GM12864 (cell line): Measurements from ENCODE around the gene PRR36.
"Not testable (repeated sequence)": the region's sequence is repeated elsewhere in the genome, so short reads cannot be mapped to it uniquely, and the experiment has no call there.

Experiments used
- DNase-seq: peaks from one replicate; pipeline ENCODE4 v3.0.0-alpha.2; 2011; ENCODE audit warnings: low read depth
- H3K4me3 ChIP-seq: 2 replicates; pipeline ENCODE4 v1.5.1; 2011; ENCODE audit warnings: mild to moderate bottlenecking, low read depth, low read length, control low read depth
- CTCF ChIP-seq: IDR thresholded peaks from 2 replicates; pipeline ENCODE4 v1.5.1; 2011; ENCODE audit warnings: low read depth, mild to moderate bottlenecking, moderate library complexity, low read length, control low read depth, inconsistent platforms; ENCODE audit errors: missing control alignments

The PRR36 gene

GRCh38 chr19:7920519-7921301 lies 46.5 kb upstream of the PRR36 start:
- DNase-seq: peak; percentile 87
- H3K4me3 ChIP-seq: peak overlapping the region; percentile 80
- no peak for TF ChIP-seq CTCF

GRCh38 chr19:7919610-7920518 lies 45.7 kb upstream of the PRR36 start, which contains the start of gene SNAPC2:
Gene SNAPC2 (plus strand): TSS chr19:7920338. CDS start chr19:7920367, 29 bp downstream.
- peak within 1 kb of the TSS; percentile 80 for H3K4me3 ChIP-seq
- DNase-seq: peak; percentile 80
- no peak for TF ChIP-seq CTCF

DNA sequence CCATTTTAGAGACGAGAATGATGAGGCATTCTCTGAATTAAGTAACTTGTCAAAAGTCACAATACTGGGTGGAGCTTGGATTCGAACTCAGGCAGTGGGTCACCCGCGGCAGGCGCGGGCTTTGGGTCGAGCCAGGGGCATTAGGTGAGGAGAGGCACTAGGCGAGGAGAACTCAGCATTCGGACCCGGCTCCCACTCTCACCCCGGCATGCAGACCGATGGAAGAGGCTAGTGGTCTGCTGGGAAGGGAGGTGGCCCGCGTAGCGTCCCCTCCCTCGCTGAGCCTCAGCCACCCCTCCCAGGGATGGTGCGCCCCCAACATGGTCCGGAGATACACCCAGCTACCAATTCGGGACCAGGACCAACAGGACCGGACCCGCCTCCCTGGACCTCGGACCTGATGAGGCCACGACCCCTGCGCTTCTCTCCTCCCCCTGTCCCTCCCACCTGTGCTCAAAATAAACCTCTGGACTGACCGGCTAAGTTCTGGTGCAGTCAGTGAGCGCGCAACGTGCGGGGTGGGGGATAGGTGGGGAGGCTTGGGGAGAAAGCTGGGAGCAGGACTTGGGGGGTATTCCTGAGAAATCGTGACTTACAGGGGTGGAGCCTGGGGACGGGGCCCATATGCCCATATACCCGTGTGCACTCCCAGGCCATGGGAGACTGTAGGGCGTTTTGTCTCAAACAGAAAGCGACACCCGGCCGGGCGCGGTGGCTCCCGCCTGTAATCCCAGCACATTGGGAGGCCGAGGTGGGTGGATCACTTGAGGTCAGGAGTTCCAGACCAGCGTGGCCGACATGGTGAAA lies 44.6 kb upstream of the PRR36 start:
- H3K4me3 ChIP-seq: no peak overlapping the region

DNA sequence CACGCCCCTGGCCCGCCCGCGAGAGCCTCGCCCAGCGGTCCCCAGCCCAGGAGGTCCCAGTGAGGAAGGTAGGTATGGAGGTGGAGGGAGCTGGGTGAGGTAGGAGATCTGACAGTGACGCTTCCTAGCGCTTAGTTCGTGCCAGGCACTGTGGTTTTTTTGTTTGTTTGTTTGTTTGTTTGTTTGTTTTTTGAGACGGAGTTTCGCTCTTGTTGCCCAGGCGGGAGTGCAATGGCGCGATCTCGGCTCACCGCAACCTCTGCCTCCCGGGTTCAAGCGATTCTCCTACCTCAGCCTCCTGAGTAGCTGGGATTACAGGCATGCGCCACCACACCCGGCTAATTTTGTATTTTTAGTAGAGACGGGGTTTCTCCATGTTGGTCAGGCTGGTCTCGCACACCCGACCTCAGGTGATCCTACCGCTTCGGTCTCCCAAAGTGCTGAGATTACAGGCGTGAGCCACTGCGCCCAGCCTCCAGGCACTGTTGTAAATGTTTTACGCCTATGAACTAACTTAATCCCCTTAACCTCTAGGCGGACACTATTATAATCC lies 43.9 kb upstream of the PRR36 start:
- DNase-seq, H3K4me3 ChIP-seq: not testable (repeated sequence)

More for the DNA sequence above, 44.6 kb upstream of the PRR36 start:
- DNase-seq: no peak
- TF ChIP-seq CTCF: no peak

DNA sequence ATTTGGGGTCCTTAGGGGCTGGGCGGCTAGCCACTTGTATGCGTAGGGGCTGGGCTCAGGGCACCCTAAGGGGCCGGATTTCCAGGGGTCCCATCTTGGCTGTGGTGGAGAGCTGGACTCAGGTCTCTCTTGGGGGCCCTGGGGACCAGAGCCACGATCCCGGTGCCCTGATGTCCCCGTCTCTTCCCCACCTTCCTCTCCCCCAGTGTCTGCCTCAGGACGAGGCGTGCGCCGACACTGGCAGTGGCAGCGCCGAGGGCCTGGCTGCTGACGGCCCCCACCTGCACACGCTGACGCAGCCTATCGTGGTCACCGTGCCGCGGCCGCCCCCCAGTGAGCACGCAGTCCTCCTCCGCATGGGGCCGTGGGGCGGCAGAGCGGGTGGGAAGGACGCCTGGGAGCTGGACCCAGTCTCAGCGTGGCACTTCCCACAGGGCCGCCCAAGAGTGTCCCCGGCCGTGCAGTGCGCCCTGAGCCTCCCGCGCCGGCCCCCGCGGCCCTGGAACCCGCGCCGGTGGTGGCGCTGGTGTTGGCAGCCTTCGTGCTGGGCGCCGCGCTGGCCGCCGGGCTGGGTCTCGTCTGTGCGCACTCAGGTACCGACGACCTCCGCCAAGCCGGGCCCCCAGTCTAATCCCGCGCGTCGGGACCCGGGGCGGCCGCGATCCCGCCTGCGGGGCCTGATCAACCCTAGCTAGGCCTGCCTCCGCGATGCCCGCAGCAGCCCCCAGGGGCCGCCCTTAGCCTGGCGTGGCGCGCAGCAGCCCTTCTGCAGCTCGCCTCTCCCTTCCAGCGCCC lies 43.3 kb upstream of the PRR36 start:
- DNase-seq: no peak
- H3K4me3 ChIP-seq: peak overlapping the region; percentile 20; the same call in 1 of the 2 replicates
- TF ChIP-seq CTCF: peak; percentile 60

DNA sequence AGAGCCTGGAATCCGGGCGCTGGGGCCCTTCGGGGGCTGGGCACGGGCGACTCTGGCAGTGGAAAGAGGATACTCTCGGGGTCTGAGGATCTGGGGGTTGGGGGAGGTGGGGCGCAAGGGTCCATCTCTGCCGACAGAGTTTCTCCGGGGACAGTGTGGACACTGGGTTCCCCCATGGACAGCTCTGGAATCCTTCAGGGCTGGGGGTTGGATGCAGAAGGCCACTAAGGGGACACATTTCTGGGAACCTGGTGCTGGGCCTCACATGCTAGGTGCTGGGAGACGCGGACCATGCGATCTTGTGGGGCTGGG lies 42.7 kb upstream of the PRR36 start:
- DNase-seq: no peak
- TF ChIP-seq CTCF: no peak
- H3K4me3 ChIP-seq: no peak overlapping the region
